H9 (cell line): ENCODE results near the gene THSD4. TPM values are rescaled to one million over a fixed set of nuclear protein-coding genes. Genes with fewer than 3 reads are reported as not detected.

ENCODE experiments used
- DNase-seq: peaks from one replicate; pipeline ENCODE4 v3.0.0-alpha.2; 2017
- H2AFZ ChIP-seq: one replicate; pipeline ENCODE4 v1.6.1; 2013; ENCODE audit warnings: mild to moderate bottlenecking, low read length, control low read depth, moderate library complexity
- H2AK5ac ChIP-seq: 2 replicates; pipeline ENCODE4 v1.6.1; 2013; ENCODE audit warnings: low read length, control low read depth, mixed read lengths; ENCODE audit not compliant: insufficient read length
- H2BK120ac ChIP-seq: one replicate; pipeline ENCODE4 v1.6.1; 2013; ENCODE audit warnings: low read depth, mild to moderate bottlenecking, low read length, control low read depth, inconsistent platforms; ENCODE audit not compliant: poor library complexity, severe bottlenecking
- H2BK12ac ChIP-seq: 2 replicates; pipeline ENCODE4 v1.6.1; 2013; ENCODE audit warnings: low read length, control low read depth, mixed read lengths, low read depth; ENCODE audit not compliant: insufficient read length
- H2BK15ac ChIP-seq: 2 replicates; pipeline ENCODE4 v1.6.1; 2013; ENCODE audit warnings: low read depth, low read length, control low read depth
- H2BK20ac ChIP-seq: one replicate; pipeline ENCODE4 v1.6.1; 2013; ENCODE audit warnings: low read depth, mild to moderate bottlenecking, low read length, control low read depth, inconsistent platforms; ENCODE audit not compliant: poor library complexity, severe bottlenecking
- H2BK5ac ChIP-seq: 2 replicates; pipeline ENCODE4 v1.6.1; 2013; ENCODE audit warnings: low read length, control low read depth, mixed read lengths; ENCODE audit not compliant: insufficient read length
- H3K14ac ChIP-seq: 2 replicates; pipeline ENCODE4 v1.6.1; 2013; ENCODE audit warnings: low read length, control low read depth; ENCODE audit not compliant: insufficient read depth
- H3K18ac ChIP-seq: 2 replicates; pipeline ENCODE4 v1.6.1; 2013; ENCODE audit warnings: low read depth, mild to moderate bottlenecking, mixed read lengths, low read length, control low read depth; ENCODE audit not compliant: insufficient read length
- H3K23ac ChIP-seq: 2 replicates; pipeline ENCODE4 v1.6.1; 2013; ENCODE audit warnings: low read length, control low read depth, mixed read lengths, low read depth; ENCODE audit not compliant: insufficient read length
- H3K23me2 ChIP-seq: 2 replicates; pipeline ENCODE4 v1.6.1; 2013; ENCODE audit warnings: low read depth, mild to moderate bottlenecking, mixed read lengths, low read length, control low read depth; ENCODE audit not compliant: insufficient read length, poor library complexity, severe bottlenecking
- H3K27ac ChIP-seq: 2 replicates; pipeline ENCODE4 v1.5.1; 2013; ENCODE audit warnings: low read length, control low read depth, mixed read lengths, low read depth; ENCODE audit not compliant: insufficient read length
- H3K27me3 ChIP-seq: 2 replicates; pipeline ENCODE4 v1.6.1; 2013; ENCODE audit warnings: low read length, control low read depth, inconsistent platforms; ENCODE audit not compliant: insufficient read depth
- H3K4ac ChIP-seq: 2 replicates; pipeline ENCODE4 v1.6.1; 2013; ENCODE audit warnings: low read depth, mild to moderate bottlenecking, control low read depth, inconsistent platforms, low read length, moderate library complexity
- H3K4me1 ChIP-seq: 2 replicates; pipeline ENCODE4 v1.6.1; 2013; ENCODE audit warnings: low read length, control low read depth, inconsistent platforms; ENCODE audit not compliant: insufficient read depth
- H3K4me2 ChIP-seq: 2 replicates; pipeline ENCODE4 v1.6.1; 2013; ENCODE audit warnings: low read length, control low read depth, mixed read lengths; ENCODE audit not compliant: insufficient read length, insufficient read depth
- H3K56ac ChIP-seq: 2 replicates; pipeline ENCODE4 v1.6.1; 2013; ENCODE audit warnings: low read depth, mild to moderate bottlenecking, mixed read lengths, low read length, control low read depth; ENCODE audit not compliant: insufficient read length
- H3K79me1 ChIP-seq: 2 replicates; pipeline ENCODE4 v1.6.1; 2013; ENCODE audit warnings: low read depth, mild to moderate bottlenecking, moderate library complexity, low read length, control low read depth, inconsistent platforms; ENCODE audit not compliant: insufficient read depth, poor library complexity, severe bottlenecking
- H3K79me2 ChIP-seq: 2 replicates; pipeline ENCODE4 v1.6.1; 2013; ENCODE audit warnings: low read length, control low read depth, inconsistent platforms; ENCODE audit not compliant: insufficient read depth
- H3K9ac ChIP-seq: 2 replicates; pipeline ENCODE4 v1.6.1; 2013; ENCODE audit warnings: low read length, control low read depth, mixed read lengths; ENCODE audit not compliant: insufficient read length; ENCODE audit errors: extremely low read depth
- H3K9me3 ChIP-seq: one replicate; pipeline ENCODE4 v1.6.1; 2013; ENCODE audit warnings: low read depth, low read length, inconsistent platforms; ENCODE audit not compliant: control insufficient read depth
- H3T11ph ChIP-seq: one replicate; pipeline ENCODE4 v1.6.1; 2013; ENCODE audit warnings: mild to moderate bottlenecking, low read length, control low read depth, inconsistent platforms
- H4K20me1 ChIP-seq: one replicate; pipeline ENCODE4 v1.6.1; 2013; ENCODE audit not compliant: control insufficient read depth, insufficient read length, insufficient read depth
- H4K5ac ChIP-seq: 2 replicates; pipeline ENCODE4 v1.6.1; 2013; ENCODE audit warnings: low read depth, mild to moderate bottlenecking, mixed read lengths, low read length, control low read depth; ENCODE audit not compliant: insufficient read length
- H4K8ac ChIP-seq: replicated peaks from 2 replicates; pipeline ENCODE4 v1.6.1; 2013; ENCODE audit warnings: low read length, control low read depth, mixed read lengths, low read depth; ENCODE audit not compliant: insufficient read length
- H4K91ac ChIP-seq: 2 replicates; pipeline ENCODE4 v1.6.1; 2013; ENCODE audit warnings: low read depth, mild to moderate bottlenecking, moderate library complexity, mixed read lengths, low read length, control low read depth; ENCODE audit not compliant: insufficient read length
- H3K27ac Mint-ChIP-seq, 3 experiments: 2 replicates in 2 of 3; 3 replicates in 1 of 3; pipeline ENCODE4 v1.8.0; 2020 to 2021; ENCODE audit warnings: mixed read lengths in 3 of 3, mild to moderate bottlenecking in 1 of 3, moderate library complexity in 1 of 3
- H3K27me3 Mint-ChIP-seq: 2 replicates; pipeline ENCODE4 v1.8.0; 2021; ENCODE audit warnings: low read depth, mild to moderate bottlenecking, moderate library complexity, mixed read lengths
- H3K36me3 Mint-ChIP-seq, 3 experiments: 2 replicates in 2 of 3; 3 replicates in 1 of 3; pipeline ENCODE4 v1.8.0; 2020 to 2021; ENCODE audit warnings: low read depth in 3 of 3, mixed read lengths in 3 of 3; ENCODE audit not compliant: insufficient read depth in 1 of 3
- H3K4me1 Mint-ChIP-seq, 2 experiments: 2 replicates each; pipeline ENCODE4 v1.8.0; 2020; ENCODE audit warnings: mixed read lengths in 2 of 2
- H3K4me3 Mint-ChIP-seq, 2 experiments: 2 replicates in 1 of 2; 3 replicates in 1 of 2; pipeline ENCODE4 v1.8.0; 2020 to 2021; ENCODE audit warnings: mild to moderate bottlenecking in 2 of 2, mixed read lengths in 2 of 2, moderate library complexity in 1 of 2
- H3K9me3 Mint-ChIP-seq, 2 experiments: 2 replicates in 1 of 2; 3 replicates in 1 of 2; pipeline ENCODE4 v1.8.0; 2020; ENCODE audit warnings: mild to moderate bottlenecking in 2 of 2, mixed read lengths in 2 of 2, moderate library complexity in 1 of 2
- CTCF ChIP-seq: fragments of 200-600 bp; sonication (generic); conservative IDR thresholded peaks from 3 replicates; pipeline ENCODE4 v1.8.0; 2021; ENCODE audit warnings: antibody characterized with exemption, mild to moderate bottlenecking
- WGBS: extraction: QIAGEN DNeasy Blood & Tissue Kit; methylation state at CpG from one replicate; pipeline ENCODE4 v1.1.7; 2013; ENCODE audit warnings: missing lambda C conversion rate, low lambda C conversion rate, mixed read lengths; ENCODE audit not compliant: insufficient read length; ENCODE audit errors: extremely low coverage; 5-methylcytosine and 5-hydroxymethylcytosine counted together
- total RNA-seq: library from RNA; stranded (reverse); gene quantifications from 2 replicates; pipeline ENCODE4 v1.2.1, GENCODE V29; 2021

The THSD4 gene
- total RNA-seq, 1 experiment from 2014 or later, result 5.5 TPM

DNA sequence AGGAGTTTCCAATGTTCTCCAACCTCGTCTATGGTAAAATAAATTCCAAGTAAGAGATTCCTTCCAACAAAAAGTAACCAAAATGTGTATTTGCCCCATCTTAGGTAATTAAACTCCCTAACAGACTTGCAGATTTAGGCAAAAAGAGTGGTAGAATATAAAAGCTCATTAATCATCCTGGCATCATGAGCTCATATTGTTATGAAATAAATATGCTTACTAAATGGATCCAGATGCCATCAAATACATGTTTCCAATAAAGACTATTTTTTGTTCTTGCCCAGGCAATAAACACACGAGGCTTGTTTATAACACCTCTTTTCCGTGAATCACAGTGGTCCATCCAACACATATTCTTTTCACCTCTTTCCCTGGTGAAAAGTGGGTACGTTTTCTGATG is 189.4 kb downstream of the THSD4 start:
- H3K27ac Mint-ChIP-seq, result no peak overlapping the region
- H2BK15ac ChIP-seq, result no peak overlapping the region
- no peaks in the 10 kb centered on the region; the same call in 1 of the 2 replicates for H3K27me3 Mint-ChIP-seq
- H3K36me3 Mint-ChIP-seq, result peaks cover 3 to 19% (median 5%) of the 10 kb centered on the region in 3 experiments; a peak in 5 of 7 replicates
- no peaks in the 10 kb centered on the region for H3K27me3 ChIP-seq
- WGBS, result no CpG with 5 or more reads among the region's 4 CpGs
- H3K23ac ChIP-seq, result no peak overlapping the region
- H4K20me1 ChIP-seq, result no peaks in the 10 kb centered on the region
- no peak overlapping the region for H3K18ac ChIP-seq
- peaks cover 2 to 5% of the 10 kb centered on the region in 2 experiments; a peak in 3 of 4 replicates for H3K4me1 Mint-ChIP-seq
- no peak overlapping the region for H4K5ac ChIP-seq
- no peaks in the 10 kb centered on the region for H3K9me3 ChIP-seq
- DNase-seq, result no peak
- no peak overlapping the region for H3T11ph ChIP-seq
- H3K23me2 ChIP-seq, result no peaks in the 10 kb centered on the region
- H3K56ac ChIP-seq, result no peak overlapping the region
- H3K4me1 ChIP-seq, result no peaks in the 10 kb centered on the region
- TF ChIP-seq CTCF, result no peak
- no peak overlapping the region for H3K4me3 Mint-ChIP-seq
- peaks cover 10 to 16% of the 10 kb centered on the region in 2 experiments; a peak in 4 of 5 replicates for H3K9me3 Mint-ChIP-seq
- no peak overlapping the region for H2BK5ac ChIP-seq
- H2AFZ ChIP-seq, result no peak overlapping the region
- no peak overlapping the region for H4K91ac ChIP-seq
- H3K14ac ChIP-seq, result no peak overlapping the region
- no peak overlapping the region for H2AK5ac ChIP-seq
- H3K9ac ChIP-seq, result no peak overlapping the region
- no peaks in the 10 kb centered on the region for H3K79me1 ChIP-seq
- no peaks in the 10 kb centered on the region for H3K79me2 ChIP-seq
- no peak overlapping the region for H2BK20ac ChIP-seq
- H2BK12ac ChIP-seq, result no peak overlapping the region
- no peak overlapping the region for H2BK120ac ChIP-seq
- H3K27ac ChIP-seq, result no peak overlapping the region
- H3K4me2 ChIP-seq, result no peak overlapping the region
- no peak overlapping the region for H3K4ac ChIP-seq
- no peak overlapping the region for H4K8ac ChIP-seq
